GM21529 (cell line): Measurements from ENCODE around the gene SUFU.
A peak's percentile ranks its signal among the peaks of the same experiment; 100 is the strongest.

Experiments used
- ATAC-seq: cut with Tn5 transposase; IDR thresholded peaks from one replicate; pipeline ENCODE4 v1.9.1; 2021; ENCODE audit not compliant: unreplicated experiment

Gene SUFU

GRCh38 chr10:102615361-102615760, 111.6 kb downstream of the SUFU start:
- no peak for ATAC-seq

- peak; percentile 77 for ATAC-seq
These were observed 112.4 kb downstream of the SUFU start for GRCh38 chr10:102616066-102616770.

- ATAC-seq: no peak
These were observed 113.3 kb downstream of the SUFU start for GRCh38 chr10:102617041-102617440.

GRCh38 chr10:102617816-102618215, 114.0 kb downstream of the SUFU start:
- ATAC-seq: no peak

- ATAC-seq: no peak
These were observed 115.7 kb downstream of the SUFU start for GRCh38 chr10:102619281-102619981.

- no peak for ATAC-seq
These were observed 116.4 kb downstream of the SUFU start for GRCh38 chr10:102620138-102620590.

GRCh38 chr10:102620591-102621442, 117.0 kb downstream of the SUFU start:
- no peak for ATAC-seq

GRCh38 chr10:102621443-102622325, 117.9 kb downstream of the SUFU start:
- ATAC-seq: no peak

GRCh38 chr10:102624094-102624493, 120.3 kb downstream of the SUFU start:
- ATAC-seq: no peak

- ATAC-seq: no peak
These were observed 121.2 kb downstream of the SUFU start for GRCh38 chr10:102624751-102625645.

- no peak for ATAC-seq
These were observed 122.4 kb downstream of the SUFU start for GRCh38 chr10:102626026-102626685.

GRCh38 chr10:102627291-102627735, 123.5 kb downstream of the SUFU start:
- no peak for ATAC-seq

- ATAC-seq: no peak
These were observed 124.0 kb downstream of the SUFU start for GRCh38 chr10:102627736-102628293.

- no peak for ATAC-seq
These were observed 124.7 kb downstream of the SUFU start for GRCh38 chr10:102628451-102628911.

- no peak for ATAC-seq
These were observed 126.2 kb downstream of the SUFU start for GRCh38 chr10:102629661-102630614.

GRCh38 chr10:102630663-102631062, 126.9 kb downstream of the SUFU start:
- ATAC-seq: no peak
